ENCODE measurements around the gene UNKL. TPM values are rescaled to one million over a fixed set of nuclear protein-coding genes. Genes with fewer than 3 reads are reported as not detected.

The UNKL gene
- total RNA-seq, 1 donor from 2014 or later, result 30.7 TPM

DNA sequence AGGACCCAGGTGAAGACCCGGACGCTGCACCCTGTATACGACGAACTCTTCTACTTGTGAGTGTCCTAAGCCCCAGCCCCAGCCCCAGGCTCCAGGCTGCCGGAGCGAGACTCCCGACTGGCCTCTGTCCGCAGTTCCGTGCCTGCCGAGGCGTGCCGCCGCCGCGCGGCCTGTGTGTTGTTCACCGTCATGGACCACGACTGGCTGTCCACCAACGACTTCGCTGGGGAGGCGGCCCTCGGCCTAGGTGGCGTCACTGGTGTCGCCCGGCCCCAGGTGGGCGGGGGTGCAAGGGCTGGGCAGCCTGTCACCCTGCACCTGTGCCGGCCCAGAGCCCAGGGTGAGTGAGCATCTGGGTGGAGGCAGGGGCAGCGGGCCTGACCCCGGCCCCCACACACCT, 66.5 kb downstream of the UNKL start:
- Mint-ChIP-seq H3K27me3 (ENCODE audit: unreplicated experiment) (peaks cover 17% of the 10 kb centered on the region), H3K9me3 (ENCODE audit: unreplicated experiment) (peaks cover 21% of the 10 kb centered on the region), H3K27ac (ENCODE audit: unreplicated experiment) (no peak overlapping the region), H3K4me1 (ENCODE audit: low read depth, unreplicated experiment) (peaks cover 3% of the 10 kb centered on the region), H3K4me3 (ENCODE audit: unreplicated experiment) (no peak overlapping the region), H3K36me3 (ENCODE audit: unreplicated experiment) (no peaks in the 10 kb centered on the region)
- TF ChIP-seq, protein P1, sequence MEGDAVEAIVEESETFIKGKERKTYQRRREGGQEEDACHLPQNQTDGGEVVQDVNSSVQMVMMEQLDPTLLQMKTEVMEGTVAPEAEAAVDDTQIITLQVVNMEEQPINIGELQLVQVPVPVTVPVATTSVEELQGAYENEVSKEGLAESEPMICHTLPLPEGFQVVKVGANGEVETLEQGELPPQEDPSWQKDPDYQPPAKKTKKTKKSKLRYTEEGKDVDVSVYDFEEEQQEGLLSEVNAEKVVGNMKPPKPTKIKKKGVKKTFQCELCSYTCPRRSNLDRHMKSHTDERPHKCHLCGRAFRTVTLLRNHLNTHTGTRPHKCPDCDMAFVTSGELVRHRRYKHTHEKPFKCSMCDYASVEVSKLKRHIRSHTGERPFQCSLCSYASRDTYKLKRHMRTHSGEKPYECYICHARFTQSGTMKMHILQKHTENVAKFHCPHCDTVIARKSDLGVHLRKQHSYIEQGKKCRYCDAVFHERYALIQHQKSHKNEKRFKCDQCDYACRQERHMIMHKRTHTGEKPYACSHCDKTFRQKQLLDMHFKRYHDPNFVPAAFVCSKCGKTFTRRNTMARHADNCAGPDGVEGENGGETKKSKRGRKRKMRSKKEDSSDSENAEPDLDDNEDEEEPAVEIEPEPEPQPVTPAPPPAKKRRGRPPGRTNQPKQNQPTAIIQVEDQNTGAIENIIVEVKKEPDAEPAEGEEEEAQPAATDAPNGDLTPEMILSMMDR (IDR thresholded peaks at IDR 0.05; ENCODE audit: partially characterized antibody, unreplicated experiment), result no peak
- DNase-seq, result no peak

DNA sequence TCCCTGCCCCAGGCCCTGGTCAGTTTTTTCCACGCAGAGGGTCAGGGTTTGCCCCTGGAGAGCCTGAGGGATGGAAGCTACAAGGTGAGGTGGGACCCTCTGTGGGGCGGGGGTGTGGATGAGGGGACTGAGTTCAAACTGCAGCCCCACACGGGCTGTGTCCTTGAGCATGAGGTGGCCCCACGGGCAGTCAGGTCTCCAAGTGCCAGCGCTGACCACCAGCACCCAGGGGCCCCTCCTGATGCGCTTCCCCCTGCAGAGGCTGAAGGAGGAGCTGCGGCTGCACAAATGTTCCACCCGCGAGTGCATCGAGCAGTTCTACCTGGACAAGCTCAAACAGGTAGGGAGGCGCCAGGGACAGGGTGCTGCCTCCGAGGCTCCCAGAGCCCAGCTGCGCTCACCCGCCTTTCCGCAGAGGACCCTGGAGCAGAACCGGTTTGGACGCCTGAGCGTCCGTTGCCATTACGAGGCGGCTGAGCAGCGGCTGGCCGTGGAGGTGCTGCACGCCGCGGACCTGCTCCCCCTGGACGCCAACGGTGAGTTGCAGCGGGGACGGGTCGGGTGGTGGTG, 67.1 kb downstream of the UNKL start:
- no peak for DNase-seq
- Mint-ChIP-seq H3K4me3 (ENCODE audit: unreplicated experiment) (no peak overlapping the region), H3K36me3 (ENCODE audit: unreplicated experiment) (no peaks in the 10 kb centered on the region), H3K27ac (ENCODE audit: unreplicated experiment) (no peak overlapping the region), H3K4me1 (ENCODE audit: low read depth, unreplicated experiment) (peaks cover under 1% of the 10 kb centered on the region), H3K27me3 (ENCODE audit: unreplicated experiment) (peaks cover 17% of the 10 kb centered on the region), H3K9me3 (ENCODE audit: unreplicated experiment) (peaks cover 22% of the 10 kb centered on the region)
- TF ChIP-seq, protein P1 (IDR thresholded peaks at IDR 0.05; ENCODE audit: partially characterized antibody, unreplicated experiment), result no peak

DNA sequence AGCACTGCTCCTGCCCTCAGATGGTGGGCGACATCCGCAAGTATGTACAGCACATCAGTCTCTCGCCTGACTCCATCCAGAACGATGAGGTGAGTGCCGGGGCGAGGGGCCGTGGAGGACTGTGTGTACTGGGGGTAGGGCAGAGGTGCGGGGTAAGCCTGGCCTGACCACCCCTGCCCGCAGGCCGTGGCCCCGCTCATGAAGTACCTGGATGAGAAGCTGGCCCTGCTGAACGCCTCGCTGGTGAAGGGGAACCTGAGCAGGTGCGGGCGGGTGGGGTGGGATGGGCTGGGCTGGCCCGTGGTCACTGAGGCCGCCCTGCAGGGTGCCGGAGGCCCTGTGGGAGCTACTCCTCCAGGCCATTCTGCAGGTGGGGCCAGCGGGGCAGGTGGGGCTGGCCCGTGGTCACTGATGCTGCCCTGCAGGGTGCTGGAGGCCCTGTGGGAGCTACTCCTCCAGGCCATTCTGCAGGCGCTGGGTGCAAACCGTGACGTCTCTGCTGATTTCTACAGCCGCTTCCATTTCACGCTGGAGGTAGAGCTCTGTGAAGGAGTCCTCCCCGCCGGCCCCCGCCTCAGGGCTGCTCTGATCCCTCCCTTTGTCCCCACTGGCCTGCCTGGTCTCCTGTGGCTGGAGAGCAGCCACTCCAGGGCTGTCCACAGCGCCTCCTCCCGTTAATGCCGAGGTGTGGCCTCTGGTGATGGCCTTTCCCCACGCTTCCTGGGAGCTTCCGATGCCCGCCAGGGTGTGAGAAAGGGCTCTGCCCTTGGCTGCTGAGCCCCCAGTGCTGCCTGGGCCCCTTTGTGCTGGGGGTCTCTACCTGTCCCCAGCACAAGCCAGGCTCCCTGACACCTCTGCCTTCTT, 67.8 kb downstream of the UNKL start:
- Mint-ChIP-seq H3K27me3 (ENCODE audit: unreplicated experiment) (peaks cover 14% of the 10 kb centered on the region), H3K36me3 (ENCODE audit: unreplicated experiment) (no peaks in the 10 kb centered on the region), H3K27ac (ENCODE audit: unreplicated experiment) (no peak overlapping the region), H3K9me3 (ENCODE audit: unreplicated experiment) (peaks cover 20% of the 10 kb centered on the region), H3K4me1 (ENCODE audit: low read depth, unreplicated experiment) (no peaks in the 10 kb centered on the region), H3K4me3 (ENCODE audit: unreplicated experiment) (no peak overlapping the region)
- TF ChIP-seq, protein P1 (IDR thresholded peaks at IDR 0.05; ENCODE audit: partially characterized antibody, unreplicated experiment), result no peak
- no peak for DNase-seq

DNA sequence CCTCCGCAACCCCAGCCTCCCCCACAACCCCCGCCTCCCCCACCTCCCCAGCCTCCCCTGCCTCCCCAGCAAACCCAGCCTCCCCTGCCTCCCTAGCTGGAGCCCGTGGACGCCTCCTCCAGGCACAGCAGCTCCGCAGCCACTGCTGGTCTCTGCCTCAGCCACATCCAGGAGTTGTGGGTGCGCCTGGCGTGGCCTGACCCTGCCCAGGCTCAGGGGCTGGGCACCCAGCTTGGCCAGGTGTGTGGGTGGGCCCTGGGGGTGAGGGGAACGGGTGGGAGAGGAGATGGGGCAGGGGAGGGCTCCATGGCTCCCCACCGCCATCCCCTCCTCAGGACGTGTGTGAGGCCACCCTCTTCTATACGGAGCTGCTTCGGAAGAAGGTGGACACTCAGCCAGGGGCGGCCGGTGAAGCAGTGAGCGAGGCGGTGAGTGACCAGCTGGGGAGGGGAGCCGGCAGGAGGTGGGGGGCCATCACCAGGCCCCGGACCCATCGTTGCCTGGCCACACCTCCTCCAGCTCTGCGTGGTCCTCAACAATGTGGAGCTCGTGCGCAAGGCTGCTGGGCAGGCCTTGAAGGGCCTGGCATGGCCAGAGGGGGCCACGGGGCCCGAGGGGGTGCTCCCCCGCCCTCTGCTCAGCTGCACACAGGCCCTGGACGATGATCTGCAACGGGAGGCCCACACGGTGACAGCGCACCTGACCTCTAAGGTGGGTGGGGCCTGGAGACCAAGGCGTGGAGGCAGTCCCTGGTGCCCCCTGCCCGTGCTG, 68.7 kb downstream of the UNKL start:
- peaks cover 17% of the 10 kb centered on the region for H3K9me3 Mint-ChIP-seq (ENCODE audit: unreplicated experiment)
- peaks cover 11% of the 10 kb centered on the region for H3K27me3 Mint-ChIP-seq (ENCODE audit: unreplicated experiment)
- no peak overlapping the region for H3K27ac Mint-ChIP-seq (ENCODE audit: unreplicated experiment)
- no peak for DNase-seq
- TF ChIP-seq, protein P1 (IDR thresholded peaks at IDR 0.05; ENCODE audit: partially characterized antibody, unreplicated experiment), result no peak
- no peaks in the 10 kb centered on the region for H3K36me3 Mint-ChIP-seq (ENCODE audit: unreplicated experiment)
- no peaks in the 10 kb centered on the region for H3K4me1 Mint-ChIP-seq (ENCODE audit: low read depth, unreplicated experiment)
- no peak overlapping the region for H3K4me3 Mint-ChIP-seq (ENCODE audit: unreplicated experiment)
